Stimulated activated CD8-positive, alpha-beta memory T cell treated with anti-CD3 and anti-CD28 coated beads, Interleukin-7, amount 100 ng/mL, for 4 hours (primary cell): ENCODE results near the gene MYL12A.
"Not testable (repeated sequence)": the region's sequence is repeated elsewhere in the genome, so short reads cannot be mapped to it uniquely, and the experiment has no call there.

Experiments used
- DNase-seq, 2 donors: peaks; one replicate each; pipeline ENCODE4 v3.0.0-alpha.2; 2020; ENCODE audit warnings: low read depth in 2 of 2

The MYL12A gene

DNA sequence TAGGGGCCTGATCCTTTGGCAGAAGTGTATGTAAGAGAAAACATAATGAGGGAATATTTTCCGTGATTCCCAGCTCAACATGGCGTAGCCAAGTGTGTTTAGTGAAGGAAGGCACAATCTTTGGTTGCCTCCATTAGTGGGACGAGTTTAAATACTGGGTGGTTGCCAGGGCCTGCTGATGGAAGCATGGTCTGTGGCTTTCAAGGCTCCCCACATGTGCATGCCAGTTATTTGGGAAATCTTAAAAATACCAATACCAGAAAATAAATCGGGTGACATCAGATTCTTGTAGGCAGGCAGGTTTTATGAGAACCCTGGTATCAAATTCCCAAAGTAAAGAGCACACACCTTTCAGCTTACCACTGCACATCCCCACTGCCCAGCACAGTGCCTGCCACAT is 7.1 kb downstream of the MYL12A start:
- no peak for DNase-seq

DNA sequence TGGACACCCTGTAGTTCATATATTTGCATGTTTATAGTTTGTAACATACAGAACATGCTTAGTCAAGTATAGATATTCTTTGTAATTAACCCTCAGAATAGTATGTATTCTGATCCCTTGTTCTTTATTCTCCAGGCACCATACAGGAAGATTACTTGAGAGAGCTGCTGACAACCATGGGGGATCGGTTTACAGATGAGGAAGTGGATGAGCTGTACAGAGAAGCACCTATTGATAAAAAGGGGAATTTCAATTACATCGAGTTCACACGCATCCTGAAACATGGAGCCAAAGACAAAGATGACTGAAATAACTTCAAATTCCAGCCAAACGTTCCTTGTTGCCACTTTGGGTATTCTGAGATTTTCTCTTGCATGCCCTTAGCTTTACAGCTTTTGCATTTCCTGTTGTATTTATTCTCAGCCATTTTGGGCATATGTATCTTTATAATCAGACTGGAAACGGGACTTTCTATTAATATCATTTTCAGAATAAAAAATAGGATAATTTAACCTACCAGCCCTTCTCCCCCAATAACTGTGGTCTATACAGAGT is 8.1 kb downstream of the MYL12A start:
- no peak for DNase-seq

DNA sequence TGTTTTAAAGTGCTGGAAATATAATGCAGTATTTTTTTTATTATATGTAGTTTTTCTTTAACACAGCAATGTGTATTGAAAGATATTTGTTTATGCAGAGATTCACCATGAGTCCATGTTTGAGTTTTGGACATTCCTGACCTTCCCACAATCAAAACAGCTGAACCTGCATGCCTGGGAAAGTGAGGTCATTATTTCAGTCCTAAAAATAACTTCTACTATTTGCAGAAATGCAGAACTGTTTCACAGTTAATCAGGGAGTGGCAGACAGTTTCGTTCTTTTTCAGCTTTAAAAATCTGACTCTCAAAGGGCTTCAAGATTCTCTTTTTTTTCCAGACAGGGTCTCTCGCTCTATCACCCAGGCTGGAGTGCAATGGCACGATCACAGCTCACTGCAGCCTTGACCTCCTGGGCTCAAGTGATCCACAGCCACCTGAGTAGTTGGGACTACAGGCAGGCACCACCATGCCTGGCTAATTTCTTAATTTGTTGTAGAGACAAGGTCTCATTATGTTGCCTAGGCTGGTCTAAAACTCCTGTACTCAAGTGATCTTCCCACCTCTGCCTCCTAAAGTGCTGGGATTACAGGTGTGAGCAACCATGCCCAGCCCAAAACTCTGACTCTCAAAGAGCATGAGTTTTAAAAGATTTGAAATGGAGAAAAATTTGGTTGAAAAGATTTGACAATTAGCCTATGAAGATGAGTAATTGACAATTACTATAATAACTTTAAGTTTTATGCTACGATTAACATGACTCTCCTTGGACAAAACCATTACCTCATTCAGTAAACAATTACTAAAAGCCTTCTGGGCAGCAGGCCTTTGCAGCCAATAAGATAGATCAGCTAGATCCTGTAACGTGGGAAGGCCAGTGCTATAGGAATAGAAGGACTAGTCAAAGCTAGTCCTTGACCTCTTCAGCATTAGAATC is 9.4 kb downstream of the MYL12A start:
- no peak for DNase-seq

DNA sequence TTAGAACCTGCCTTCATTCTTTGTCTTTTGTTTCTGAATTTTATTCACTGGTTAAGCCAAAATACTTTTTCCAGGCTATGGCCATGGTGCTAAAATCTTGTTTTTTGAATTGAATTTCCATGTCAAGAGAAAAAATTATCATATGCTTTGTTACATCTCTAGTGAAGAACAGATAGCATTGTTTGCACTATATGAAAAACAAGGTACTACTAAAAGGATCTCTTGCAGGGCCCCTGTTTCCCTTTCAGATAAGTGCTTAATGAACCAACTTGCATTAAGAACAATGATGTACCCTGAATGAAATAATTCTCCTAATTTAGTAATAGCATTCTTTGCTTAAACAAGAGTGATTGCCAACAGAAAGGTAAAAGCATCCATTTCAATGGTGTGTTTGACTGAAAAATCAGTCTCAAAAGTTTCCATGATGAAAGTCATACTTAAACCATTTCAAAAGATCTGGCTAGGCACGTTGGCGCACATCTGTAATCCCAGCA is 10.1 kb downstream of the MYL12A start:
- DNase-seq, result no peak

DNA sequence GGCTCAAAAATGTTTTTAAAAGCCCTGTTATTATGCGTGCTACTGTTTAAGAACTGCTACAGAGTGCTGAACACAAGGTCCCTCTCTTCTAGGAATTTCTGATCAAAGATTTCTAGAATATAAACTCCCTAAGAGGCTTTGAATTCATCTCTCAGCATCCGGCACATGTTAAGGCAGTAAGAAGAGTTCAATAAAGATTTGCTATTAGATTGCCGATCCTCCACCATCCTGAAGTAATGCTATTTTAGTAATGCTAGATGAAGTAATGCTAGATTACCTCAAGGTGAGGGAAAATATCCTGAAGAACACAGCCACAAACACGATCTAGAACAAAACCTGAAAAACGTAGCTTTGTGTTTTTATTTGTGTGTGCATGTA is 13.4 kb downstream of the MYL12A start:
- DNase-seq, result no peak

DNA sequence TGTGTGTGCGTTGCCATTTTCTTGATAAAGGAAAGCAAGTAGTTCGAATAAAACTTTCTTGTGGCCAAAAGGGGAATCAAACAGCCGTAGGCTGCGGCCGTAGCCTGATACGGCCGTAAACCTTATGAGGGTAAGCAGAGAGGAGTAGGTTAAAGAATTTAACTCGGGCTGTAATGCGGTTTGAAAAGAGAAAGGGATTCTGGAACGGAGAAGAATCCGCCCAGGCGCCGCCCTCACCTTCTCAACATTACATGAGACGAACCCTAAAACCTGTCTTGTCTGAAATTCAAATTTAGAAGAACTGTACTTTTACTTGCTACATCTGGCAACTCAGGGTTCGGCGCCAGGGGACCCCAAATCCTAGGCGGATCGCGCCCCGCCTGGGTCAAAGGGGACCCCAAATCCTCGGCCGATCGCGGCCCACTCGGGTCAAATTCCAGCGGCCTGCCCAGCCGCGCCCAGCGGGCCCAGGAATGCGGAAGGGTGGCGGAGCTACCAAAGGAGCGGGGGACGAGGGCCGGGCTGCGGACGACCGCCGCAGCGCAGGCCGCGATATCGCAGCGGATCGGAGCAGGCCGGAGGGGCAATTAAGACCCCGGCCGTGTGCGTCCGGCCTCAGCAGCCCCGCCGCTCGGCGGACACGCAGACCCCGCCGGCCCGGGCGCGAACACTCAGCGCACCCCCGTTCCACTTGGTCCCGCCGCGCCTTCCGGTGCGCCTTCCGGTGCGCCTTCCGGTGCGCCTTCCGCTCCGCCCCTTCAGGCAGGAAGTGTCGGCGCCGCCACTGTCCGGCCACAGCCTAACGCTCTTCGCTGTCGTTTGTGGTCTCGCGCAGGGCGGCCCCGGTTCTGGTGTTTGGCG is 14.0 kb downstream of the MYL12A start, which contains the start of gene MYL12B:
MYL12B (plus strand) TSS at position 761 of the 861 bp plus-strand sequence. CDS start 10,766 bp downstream, outside the sequence.
- DNase-seq, result peak; percentile 38 to 74

DNA sequence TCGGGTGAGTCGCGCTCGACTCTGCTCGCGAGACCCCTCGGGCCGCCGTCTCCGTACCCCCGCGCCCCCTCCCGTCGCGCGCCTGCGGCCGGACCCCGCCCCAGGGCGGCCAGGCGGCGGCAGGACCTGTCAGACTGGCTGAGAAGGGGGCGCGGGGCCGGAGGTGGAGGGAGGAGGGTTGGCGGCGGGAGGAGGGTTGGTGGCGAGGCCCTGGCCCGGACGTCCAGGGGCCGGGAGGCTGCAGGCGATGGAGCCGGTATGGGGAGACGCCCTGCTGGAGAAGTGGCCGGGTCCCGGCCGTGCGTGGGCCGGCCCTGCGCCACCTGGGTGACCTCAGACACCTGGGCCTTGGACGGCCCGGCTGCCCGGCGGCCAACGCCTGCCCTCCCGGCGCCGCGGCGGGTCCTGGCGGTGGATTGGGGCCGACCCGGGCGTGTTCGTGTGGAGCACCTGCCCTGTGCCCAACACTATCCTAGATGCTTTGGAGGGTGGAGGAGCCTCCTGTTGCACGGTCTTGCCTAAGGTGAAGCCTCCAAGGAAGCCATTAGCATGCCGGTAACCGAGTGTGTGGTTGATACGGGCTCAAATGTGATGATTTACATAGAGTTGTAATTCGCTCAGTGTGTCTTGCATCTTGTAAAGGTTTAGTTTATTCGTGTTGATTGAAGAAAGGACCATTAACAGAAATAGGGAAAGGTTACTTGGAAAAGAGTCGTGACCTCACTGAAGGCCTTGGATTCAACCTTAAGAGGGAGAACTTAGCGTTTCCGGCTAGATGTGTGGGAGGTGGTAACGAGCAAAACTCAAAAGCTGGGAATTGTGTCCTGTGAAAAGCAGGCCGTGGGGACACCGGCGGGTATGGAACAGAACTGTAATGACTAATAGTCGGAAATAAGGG is 14.9 kb downstream of the MYL12A start:
- no peak for DNase-seq

DNA sequence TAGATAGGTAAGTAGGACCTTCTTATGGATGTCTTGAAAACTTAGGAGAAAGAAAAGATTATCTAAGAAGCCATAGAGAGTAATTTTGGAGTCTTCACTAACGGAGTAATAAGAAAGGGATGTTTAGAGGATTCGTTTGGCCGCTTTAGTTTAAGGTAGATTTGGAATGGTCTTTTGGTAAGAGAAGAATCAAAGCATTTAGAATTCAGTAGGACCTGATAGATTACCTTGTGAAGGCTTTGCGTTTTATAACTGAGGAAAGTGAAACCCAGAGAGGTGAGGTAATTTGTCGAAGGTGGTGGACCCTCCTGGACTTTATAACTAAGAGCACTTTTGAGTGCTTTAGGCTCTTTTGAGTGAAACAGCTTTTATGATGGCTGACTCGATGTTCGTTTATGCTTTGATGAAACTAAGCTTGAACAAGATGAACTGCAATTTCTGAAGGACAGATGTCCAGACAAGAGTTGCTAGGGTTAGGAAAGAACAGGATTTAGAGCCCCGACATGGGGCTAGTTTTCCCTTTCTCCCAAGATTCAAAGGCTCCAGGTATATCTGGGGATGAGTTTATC is 15.6 kb downstream of the MYL12A start:
- no peak for DNase-seq

DNA sequence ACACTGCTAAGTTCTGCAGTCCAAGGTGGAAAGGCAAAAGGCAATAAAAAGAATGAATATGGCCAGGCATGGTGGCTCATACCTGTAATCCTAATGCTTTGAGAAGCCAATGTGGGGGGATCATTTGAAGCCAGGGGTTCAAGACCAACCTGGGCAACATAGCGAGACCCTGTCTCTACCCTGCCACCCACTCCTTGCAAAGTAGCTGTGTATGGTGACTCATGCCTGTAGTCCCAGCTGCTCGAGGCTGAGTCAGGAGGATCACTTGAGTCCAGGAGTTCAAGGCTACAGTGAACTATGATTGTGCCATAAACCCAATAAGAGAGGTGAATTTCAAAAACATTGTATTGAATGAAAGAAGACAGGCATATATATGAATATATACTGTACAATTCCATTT is 16.8 kb downstream of the MYL12A start:
- no peak for DNase-seq

DNA sequence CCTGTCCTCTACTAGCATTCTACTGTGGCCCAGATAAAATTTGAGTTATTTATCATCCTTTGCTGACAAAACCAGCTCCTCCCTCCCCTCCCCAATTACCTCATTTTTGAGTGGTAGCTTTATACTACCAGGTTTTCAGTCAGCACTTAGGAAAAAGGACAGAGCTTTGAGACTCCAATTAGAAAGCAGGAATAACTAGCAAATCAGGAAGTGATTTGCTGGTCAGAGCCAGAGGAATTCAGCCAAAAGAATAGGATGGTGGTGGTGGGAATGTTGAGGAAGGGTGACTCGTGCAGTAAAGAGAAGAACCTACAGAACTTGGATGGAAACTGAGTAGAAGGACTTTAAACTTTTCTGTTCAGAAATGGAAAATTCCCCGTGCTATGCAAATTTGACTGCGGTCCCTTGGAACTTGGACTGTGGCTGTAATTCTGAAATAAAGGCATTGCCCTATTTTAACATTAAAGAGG is 18.0 kb downstream of the MYL12A start:
- DNase-seq, result no peak

DNA sequence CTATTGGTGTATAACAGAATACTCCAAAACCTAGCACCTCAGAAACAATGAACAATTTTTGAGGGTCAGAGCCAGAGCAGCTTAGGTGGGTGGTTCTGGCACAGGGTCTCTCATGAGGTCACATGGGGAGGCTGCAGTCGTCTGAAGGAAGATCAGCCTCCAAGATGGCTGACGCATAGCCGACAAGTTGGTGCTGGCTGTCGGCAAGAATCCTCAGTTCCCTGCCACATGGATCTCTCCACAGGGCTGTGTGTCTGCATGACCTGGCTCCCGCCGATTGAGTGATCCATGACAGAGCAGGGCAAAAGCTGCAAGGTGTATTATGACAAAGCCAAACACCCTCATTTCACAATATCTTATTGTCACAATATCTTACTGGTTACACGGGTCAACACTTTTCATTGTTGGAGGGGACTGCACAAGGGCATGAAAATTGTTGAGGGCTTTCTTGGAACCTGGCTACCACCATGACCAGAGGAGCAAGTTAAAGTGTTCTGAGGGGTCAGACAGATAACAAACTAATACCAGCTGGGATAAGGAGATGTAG is 18.5 kb downstream of the MYL12A start:
- no peak for DNase-seq

DNA sequence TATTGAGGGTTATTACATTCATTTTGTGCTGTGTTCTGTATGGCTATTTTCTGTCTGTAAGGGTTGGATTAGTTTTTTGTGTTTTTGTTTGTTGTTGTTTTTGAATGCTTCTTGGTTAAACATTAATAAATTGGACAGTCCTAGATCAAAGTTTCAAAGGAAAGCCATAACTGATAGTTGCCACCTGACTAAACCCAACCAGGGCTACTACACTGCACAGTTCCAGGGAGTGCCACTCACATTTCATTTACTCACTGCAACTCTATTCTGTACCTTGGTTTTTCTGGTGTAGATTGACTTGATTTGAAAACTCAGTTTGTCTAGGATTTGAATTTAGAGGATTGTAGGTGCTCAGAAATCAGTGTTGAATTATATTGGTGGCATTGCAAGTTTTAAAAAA is 20.7 kb downstream of the MYL12A start:
- no peak for DNase-seq

DNA sequence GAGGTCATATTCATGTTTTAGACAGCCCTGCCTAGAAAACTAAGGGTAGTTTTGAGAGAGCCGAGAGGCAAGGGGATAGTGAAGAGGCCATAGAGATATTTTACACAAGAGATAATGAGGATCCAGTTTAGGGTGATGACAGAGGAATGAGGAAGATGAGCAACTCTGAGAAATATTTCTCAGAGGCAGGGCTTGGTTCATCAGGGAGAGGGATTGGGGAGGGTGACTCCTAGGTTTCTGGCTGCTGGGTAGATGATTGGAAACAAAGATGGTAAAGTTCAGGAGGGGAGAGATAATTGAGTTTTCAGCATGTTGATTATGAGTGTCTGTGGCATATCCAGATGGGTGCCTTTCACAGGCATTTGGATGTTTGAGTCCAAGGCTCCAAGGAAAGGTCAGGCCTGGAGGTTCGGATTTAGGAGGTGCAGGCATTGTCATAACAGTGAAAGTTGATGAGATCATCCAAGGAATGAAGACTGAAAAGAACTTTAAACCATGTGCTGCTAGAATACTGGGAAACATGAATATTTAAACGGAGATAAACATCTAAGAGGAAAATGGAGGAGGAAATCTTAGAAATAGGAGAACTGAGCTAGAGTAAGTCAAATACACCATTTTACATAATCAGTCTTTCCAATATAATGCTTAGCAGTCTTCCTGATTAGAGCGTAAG is 21.8 kb downstream of the MYL12A start:
- DNase-seq, result no peak

DNA sequence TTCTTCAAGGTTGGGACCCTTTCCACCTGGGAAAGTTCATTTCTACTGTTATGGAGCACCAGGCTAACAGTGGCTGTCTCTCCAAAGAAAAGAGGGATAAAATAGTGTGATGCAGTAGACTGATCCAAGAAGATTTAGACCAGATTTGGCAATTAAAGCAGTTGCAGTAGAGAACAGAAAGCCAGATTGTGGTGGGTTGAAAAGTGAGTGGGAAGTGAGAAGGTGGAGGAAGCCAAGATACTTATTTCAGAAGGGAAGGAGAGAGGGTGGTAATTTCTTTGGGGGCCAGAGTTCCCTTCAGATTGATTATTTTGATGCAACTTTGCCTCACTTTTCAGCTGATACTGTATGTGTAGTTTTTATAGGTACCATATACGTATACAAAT is 22.3 kb downstream of the MYL12A start:
- no peak for DNase-seq

DNA sequence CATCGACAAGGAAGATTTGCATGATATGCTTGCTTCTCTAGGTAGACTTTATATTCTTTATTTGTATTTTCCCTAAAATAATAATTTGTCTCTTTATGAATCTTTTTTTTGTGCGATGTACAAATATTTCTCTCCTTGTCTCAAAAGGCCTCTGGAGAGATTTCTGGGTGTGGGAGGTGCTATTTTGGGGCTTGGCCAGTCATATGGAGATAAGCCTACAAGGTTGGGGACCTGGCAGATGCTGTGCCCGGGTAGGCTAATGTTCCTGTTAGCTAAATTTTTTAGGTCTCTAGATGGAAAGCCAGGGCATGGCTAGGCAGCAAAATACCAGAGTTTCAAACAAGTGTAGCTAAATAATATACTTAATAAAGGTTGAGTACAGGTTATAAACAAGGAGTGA is 25.4 kb downstream of the MYL12A start:
- DNase-seq, result no peak

DNA sequence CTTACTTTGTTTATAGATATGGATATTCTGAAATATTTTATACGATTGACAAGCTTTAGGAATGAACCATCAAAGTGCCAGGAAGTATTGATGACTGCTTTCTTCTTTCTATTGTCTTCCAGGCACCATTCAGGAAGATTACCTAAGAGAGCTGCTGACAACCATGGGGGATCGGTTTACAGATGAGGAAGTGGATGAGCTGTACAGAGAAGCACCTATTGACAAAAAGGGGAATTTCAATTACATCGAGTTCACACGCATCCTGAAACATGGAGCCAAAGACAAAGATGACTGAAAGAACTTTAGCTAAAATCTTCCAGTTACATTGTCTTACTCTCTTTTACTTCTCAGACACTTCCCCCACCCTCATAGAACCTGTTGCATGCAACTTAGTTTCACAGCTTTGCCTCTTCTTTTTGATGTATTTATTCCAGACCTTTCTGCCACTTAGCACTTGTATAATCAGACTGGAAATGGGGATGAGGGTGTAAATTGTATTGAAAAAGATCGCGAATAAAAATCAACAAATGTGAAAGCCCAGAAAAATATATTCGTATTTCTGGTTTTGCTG is 30.1 kb downstream of the MYL12A start:
- DNase-seq, result not testable (repeated sequence)

DNA sequence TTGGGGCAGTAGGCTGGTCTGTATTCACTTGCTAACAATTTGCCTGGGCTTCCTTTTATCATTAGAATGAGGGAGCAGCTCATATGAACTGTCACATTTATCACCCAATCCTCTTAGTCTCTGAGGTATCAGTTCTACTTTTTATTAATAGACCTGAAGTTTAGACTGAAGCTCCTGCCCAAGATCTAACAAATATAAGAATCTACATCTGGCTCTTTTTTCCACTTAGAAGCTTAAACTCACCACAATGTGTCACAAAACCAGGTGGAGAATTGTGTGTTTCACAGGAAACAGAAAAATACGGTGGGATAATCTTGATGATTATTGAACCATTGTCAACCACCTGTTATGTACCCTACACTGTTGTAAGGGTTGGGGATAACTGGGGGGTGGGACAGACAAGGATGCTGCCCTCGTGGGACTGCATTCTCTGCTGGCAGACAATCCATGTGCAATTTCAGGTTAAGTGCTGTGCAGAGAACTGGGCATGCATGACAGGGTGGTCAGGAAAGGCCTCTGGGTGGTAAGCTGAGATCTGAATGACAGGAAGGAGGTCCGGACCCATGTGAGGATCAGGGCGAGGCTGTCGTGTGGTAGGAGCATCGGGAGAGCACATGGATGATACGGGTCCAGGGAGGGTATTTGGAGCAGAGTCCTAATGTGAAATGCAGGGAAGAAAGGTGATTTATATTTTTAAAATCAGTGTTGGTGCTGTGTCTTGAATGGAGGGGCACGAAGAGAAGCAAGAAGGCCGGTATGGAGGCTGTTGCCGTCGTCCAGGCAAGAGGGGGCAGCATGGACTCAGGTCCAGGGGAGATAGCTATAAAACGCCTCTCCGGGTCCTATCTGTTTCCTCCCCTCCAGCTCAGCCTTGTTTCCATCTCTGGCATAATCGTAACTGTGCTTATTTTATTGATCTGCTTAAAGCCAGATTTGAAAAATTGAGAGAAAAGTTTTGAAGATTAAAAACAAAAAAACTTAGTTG is 31.9 kb downstream of the MYL12A start:
- DNase-seq, result no peak
